NOMO-1 treated with DMSO at 0.1 percent for 48 hours (cell line): ENCODE measurements around the gene CRYBG3.

Experiments
- DNase-seq: peaks from one replicate; lab custom pipeline; 2025; ENCODE audit not compliant: unreplicated experiment; lab: John Stamatoyannopoulos, UW

Gene CRYBG3

GRCh38 chr3:97940034-97940433 lies 118.2 kb downstream of the CRYBG3 start:
- peak; percentile 27 for DNase-seq

GRCh38 chr3:97942801-97943546 lies 121.2 kb downstream of the CRYBG3 start:
- DNase-seq = no peak

- DNase-seq = no peak
These were observed 126.7 kb downstream of the CRYBG3 start for GRCh38 chr3:97948351-97949109.

- no peak for DNase-seq
These were observed 127.3 kb downstream of the CRYBG3 start for GRCh38 chr3:97949110-97949485.

- no peak for DNase-seq
These were observed 127.9 kb downstream of the CRYBG3 start for GRCh38 chr3:97949743-97950142.

GRCh38 chr3:97950360-97950759 lies 128.5 kb downstream of the CRYBG3 start:
- DNase-seq = no peak

- no peak for DNase-seq
These were observed 130.5 kb downstream of the CRYBG3 start for GRCh38 chr3:97952280-97952679.

- no peak for DNase-seq
These were observed 131.1 kb downstream of the CRYBG3 start for GRCh38 chr3:97952872-97953271.

- peak; percentile 41 for DNase-seq
These were observed 132.5 kb downstream of the CRYBG3 start for GRCh38 chr3:97954228-97954827.

GRCh38 chr3:97956051-97956450 lies 134.2 kb downstream of the CRYBG3 start:
- no peak for DNase-seq

- no peak for DNase-seq
These were observed 136.0 kb downstream of the CRYBG3 start for GRCh38 chr3:97957617-97958311.

GRCh38 chr3:97958396-97958795 lies 136.6 kb downstream of the CRYBG3 start:
- DNase-seq = no peak

GRCh38 chr3:97958796-97959195 lies 137.0 kb downstream of the CRYBG3 start:
- no peak for DNase-seq

GRCh38 chr3:97959872-97960271 lies 138.1 kb downstream of the CRYBG3 start:
- no peak for DNase-seq

GRCh38 chr3:97960551-97960950 lies 138.7 kb downstream of the CRYBG3 start:
- no peak for DNase-seq

- DNase-seq = no peak
These were observed 139.4 kb downstream of the CRYBG3 start for GRCh38 chr3:97960993-97961766.

- DNase-seq = no peak
These were observed 146.2 kb downstream of the CRYBG3 start for GRCh38 chr3:97967966-97968365.

- DNase-seq = no peak
These were observed 146.6 kb downstream of the CRYBG3 start for GRCh38 chr3:97968376-97968775.

- no peak for DNase-seq
These were observed 147.7 kb downstream of the CRYBG3 start for GRCh38 chr3:97969541-97969940.

- DNase-seq = no peak
These were observed 148.3 kb downstream of the CRYBG3 start for GRCh38 chr3:97970156-97970555.
